HG03064 (cell line): ENCODE data around the gene GABBR2.

Source experiments
- ATAC-seq: cut with Tn5 transposase; IDR thresholded peaks from one replicate; pipeline ENCODE4 v1.9.1; 2021; ENCODE audit warnings: low read depth; ENCODE audit not compliant: unreplicated experiment

The GABBR2 gene

GRCh38 chr9:98708933-98709911 is at the start of gene GABBR2:
GABBR2 (minus strand) TSS chr9:98708935; CDS start chr9:98708737, 198 bp downstream.
- ATAC-seq = no peak

GRCh38 chr9:98755006-98755618 is 46.4 kb upstream of the GABBR2 start:
- ATAC-seq = no peak

GRCh38 chr9:98751210-98751609 is 42.5 kb upstream of the GABBR2 start:
- no peak for ATAC-seq

GRCh38 chr9:98750364-98751060 is 41.8 kb upstream of the GABBR2 start:
- no peak for ATAC-seq

- no peak for ATAC-seq
Observed at GRCh38 chr9:98747476-98747875, 38.7 kb upstream of the GABBR2 start.

GRCh38 chr9:98745470-98745869 is 36.7 kb upstream of the GABBR2 start:
- no peak for ATAC-seq

- ATAC-seq = no peak
Observed at GRCh38 chr9:98743818-98744611, 35.3 kb upstream of the GABBR2 start.

GRCh38 chr9:98743329-98743728 is 34.6 kb upstream of the GABBR2 start:
- no peak for ATAC-seq

- ATAC-seq = no peak
Observed at GRCh38 chr9:98742325-98743280, 33.9 kb upstream of the GABBR2 start.

- ATAC-seq = no peak
Observed at GRCh38 chr9:98740226-98740881, 31.6 kb upstream of the GABBR2 start.

GRCh38 chr9:98738741-98739140 is 30.0 kb upstream of the GABBR2 start:
- no peak for ATAC-seq

GRCh38 chr9:98736226-98736625 is 27.5 kb upstream of the GABBR2 start:
- no peak for ATAC-seq

- no peak for ATAC-seq
Observed at GRCh38 chr9:98732801-98733200, 24.1 kb upstream of the GABBR2 start.

GRCh38 chr9:98732091-98732490 is 23.4 kb upstream of the GABBR2 start:
- ATAC-seq = no peak

- ATAC-seq = no peak
Observed at GRCh38 chr9:98730871-98731270, 22.1 kb upstream of the GABBR2 start.

- ATAC-seq = no peak
Observed at GRCh38 chr9:98728500-98728899, 19.8 kb upstream of the GABBR2 start.

- no peak for ATAC-seq
Observed at GRCh38 chr9:98727428-98727827, 18.7 kb upstream of the GABBR2 start.

GRCh38 chr9:98726735-98727134 is 18.0 kb upstream of the GABBR2 start:
- ATAC-seq = no peak
